Liver (tissue), 2 donors: ENCODE measurements around the gene SRP14.

Experiments
- YY1 ChIP-seq: IDR thresholded peaks from 2 replicates; pipeline ENCODE4 v1.6.1; 2016; ENCODE audit warnings: antibody characterized with exemption, mild to moderate bottlenecking
- TF ChIP-seq, protein P1 (sequence below): fragments of 150-350 bp; IDR thresholded peaks from 2 replicates; pipeline ENCODE4 v1.5.1; 2017; ENCODE audit warnings: improper control_type of control experiment, low read depth, low read length; ENCODE audit not compliant: missing input control
- donor health status: healthy.

GRCh38 chr15:39999538-40000200 lies 39.3 kb downstream of the SRP14 start:
- TF ChIP-seq YY1 = no peak
- TF ChIP-seq, protein P1, sequence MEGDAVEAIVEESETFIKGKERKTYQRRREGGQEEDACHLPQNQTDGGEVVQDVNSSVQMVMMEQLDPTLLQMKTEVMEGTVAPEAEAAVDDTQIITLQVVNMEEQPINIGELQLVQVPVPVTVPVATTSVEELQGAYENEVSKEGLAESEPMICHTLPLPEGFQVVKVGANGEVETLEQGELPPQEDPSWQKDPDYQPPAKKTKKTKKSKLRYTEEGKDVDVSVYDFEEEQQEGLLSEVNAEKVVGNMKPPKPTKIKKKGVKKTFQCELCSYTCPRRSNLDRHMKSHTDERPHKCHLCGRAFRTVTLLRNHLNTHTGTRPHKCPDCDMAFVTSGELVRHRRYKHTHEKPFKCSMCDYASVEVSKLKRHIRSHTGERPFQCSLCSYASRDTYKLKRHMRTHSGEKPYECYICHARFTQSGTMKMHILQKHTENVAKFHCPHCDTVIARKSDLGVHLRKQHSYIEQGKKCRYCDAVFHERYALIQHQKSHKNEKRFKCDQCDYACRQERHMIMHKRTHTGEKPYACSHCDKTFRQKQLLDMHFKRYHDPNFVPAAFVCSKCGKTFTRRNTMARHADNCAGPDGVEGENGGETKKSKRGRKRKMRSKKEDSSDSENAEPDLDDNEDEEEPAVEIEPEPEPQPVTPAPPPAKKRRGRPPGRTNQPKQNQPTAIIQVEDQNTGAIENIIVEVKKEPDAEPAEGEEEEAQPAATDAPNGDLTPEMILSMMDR = no peak
